Adrenal gland (tissue), 12 donors: Measurements from ENCODE around the gene REM2. TPM values are rescaled to one million over a fixed set of nuclear protein-coding genes. Genes with fewer than 3 reads are reported as not detected.
"Not testable (repeated sequence)": the region's sequence is repeated elsewhere in the genome, so short reads cannot be mapped to it uniquely, and the experiment has no call there.

Source experiments
- DNase-seq, 7 donors: peaks; one replicate each; pipeline ENCODE4 v3.0.0-alpha.2; 2019 to 2020
- H3K27ac ChIP-seq, 5 donors: fragments of 200-600 bp; sonication (generic) in 4 of 5; 1 replicate in 3 of 5; 2 replicates in 2 of 5; pipeline versions ENCODE4 v1.5.1 to v1.8.0; 2016 to 2020; ENCODE audit warnings: mild to moderate bottlenecking in 1 of 5
- H3K27me3 ChIP-seq: fragments of 200-600 bp; 2 replicates; pipeline ENCODE4 v1.8.0; 2021
- H3K36me3 ChIP-seq, 2 donors: fragments of 200-600 bp; replicated peaks in 1 of 2; 1 replicate in 1 of 2; 2 replicates in 1 of 2; pipeline versions ENCODE4 v1.5.1 to v1.8.0; 2018 to 2022
- H3K4me1 ChIP-seq, 2 donors: fragments of 200-600 bp; replicated peaks in 1 of 2; 1 replicate in 1 of 2; 2 replicates in 1 of 2; pipeline versions ENCODE4 v1.5.1 to v1.8.0; 2018 to 2021
- H3K4me3 ChIP-seq, 4 donors: fragments of 200-600 bp; sonication (generic) in 3 of 4; one replicate each; pipeline ENCODE4 v1.5.1; 2016 to 2018
- H3K9me3 ChIP-seq, 3 donors: fragments of 200-600 bp; sonication (generic) in 1 of 3; replicated peaks in 1 of 3; 1 replicate in 2 of 3; 2 replicates in 1 of 3; pipeline versions ENCODE4 v1.5.1 to v1.8.0; 2016 to 2021
- POLR2A ChIP-seq, 2 donors: fragments of 450-650 bp; IDR thresholded peaks; one replicate each; pipeline ENCODE4 v1.6.1; 2017; ENCODE audit warnings: antibody characterized with exemption in 2 of 2, mild to moderate bottlenecking in 2 of 2, moderate library complexity in 1 of 2
- WGBS, 4 donors: extraction: QIAGEN DNeasy Blood & Tissue Kit in 2 of 4; methylation state at CpG; one replicate each; pipeline versions ENCODE4 v1.1.5 to v1.1.7; 2013 to 2017; 5-methylcytosine and 5-hydroxymethylcytosine counted together
- intact Hi-C, 2 donors: fragments of 100-400 bp; cut with DNase I; formaldehyde crosslinking; loops; one replicate each; pipeline versions ENCODE4 v1.14.1 to v1.15.0; 2022 to 2023
- polyA plus RNA-seq, 3 donors: library from polyadenylated mRNA; stranded (reverse); fragments of 200-250 nt in 2 of 3; fragments of 350-450 nt in 1 of 3; fragmentation: Illumina TruSeq in 1 of 3; extraction: RNeasy Lipid Tissue Mini Kit (QIAGEN cat#74804) in 1 of 3; gene quantifications; one replicate each; pipeline ENCODE4 v1.2.3, GENCODE V29; 2013 to 2014
- total RNA-seq, 9 donors: library from RNA; depleted of rRNA in 4 of 9; stranded (reverse); fragments of >200 nt in 4 of 9; fragments of 120-200 nt in 1 of 9; fragmentation: NEBNext Ultra II Directional in 1 of 9; extraction: Animal tissue kit (Norgen Biotek cat#: 25700) in 1 of 9; gene quantifications; one replicate each; pipeline versions ENCODE4 v1.1.0 to v1.2.4, GENCODE V29; 2013 to 2023
- TF ChIP-seq, protein P1 (sequence below), 6 experiments: fragments of 450-650 bp in 4 of 6; fragments of 200-600 bp in 2 of 6; sonication (generic) in 1 of 6; IDR thresholded peaks; 1 replicate in 5 of 6; 2 replicates in 1 of 6; pipeline versions ENCODE4 v1.5.1 to v1.8.0; 2016 to 2021; ENCODE audit warnings: antibody characterized with exemption in 6 of 6, mild to moderate bottlenecking in 2 of 6, moderate library complexity in 1 of 6
- donor health status: healthy with polysubstance abuse.
- donor health status: Bipolar disorder and iron deficiency.
- donor health status: DM: yes; HTN: yes; CAD: no.
- donor health status: DM: no; HTN: no; CAD: no.
- donor health status: DM: no; HTN: no; CAD: no.
- donor health status: DM: yes; HTN: yes; CAD: no.

REM2 gene
- total and polyA plus RNA-seq, 12 donors = 0.09 to 1.2 (median 0.26) TPM; not detected in 4

DNA sequence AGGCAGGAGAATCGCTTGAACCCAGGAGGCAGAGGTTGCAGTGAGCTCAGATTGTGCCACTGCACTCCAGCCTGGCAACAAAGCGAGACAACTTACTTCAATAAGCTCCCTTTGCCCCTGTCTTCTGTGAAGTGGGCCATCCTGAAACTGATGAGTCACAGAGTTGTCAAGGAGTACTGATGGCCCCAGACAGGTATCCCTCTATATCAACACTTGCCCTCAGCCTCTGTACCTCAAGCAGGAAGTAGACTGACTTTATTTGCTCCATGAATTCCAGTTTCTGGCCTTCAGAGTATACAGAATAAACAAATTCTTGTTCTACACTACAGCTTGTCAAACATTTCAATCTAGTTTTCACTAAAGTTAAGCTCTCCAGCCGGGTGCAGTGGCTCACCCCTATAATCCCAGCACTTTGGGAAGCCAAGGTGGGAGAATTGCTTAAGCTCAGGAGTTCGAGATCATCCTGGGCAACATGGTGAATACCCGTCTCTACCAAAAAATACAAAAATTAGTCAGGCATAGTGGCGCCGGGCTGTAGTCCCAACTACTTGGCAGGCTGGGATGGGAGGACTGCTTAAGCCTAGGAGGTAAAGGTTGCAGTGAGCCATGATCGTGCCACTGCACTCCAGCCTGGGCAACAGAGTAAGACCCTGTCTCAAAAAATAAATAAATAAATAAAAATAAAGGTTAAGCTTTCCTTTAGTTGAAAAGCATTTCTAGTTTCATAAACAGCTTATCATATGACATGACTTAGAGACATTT lies 27.9 kb upstream of the REM2 start:
- no peak for DNase-seq
- H3K36me3 ChIP-seq = no peaks in the 10 kb centered on the region
- H3K27me3 ChIP-seq = no peaks in the 10 kb centered on the region
- no peak overlapping the region for H3K4me3 ChIP-seq
- peaks cover 5 to 26% of the 10 kb centered on the region in 2 donors for H3K4me1 ChIP-seq
- TF ChIP-seq, protein P1, sequence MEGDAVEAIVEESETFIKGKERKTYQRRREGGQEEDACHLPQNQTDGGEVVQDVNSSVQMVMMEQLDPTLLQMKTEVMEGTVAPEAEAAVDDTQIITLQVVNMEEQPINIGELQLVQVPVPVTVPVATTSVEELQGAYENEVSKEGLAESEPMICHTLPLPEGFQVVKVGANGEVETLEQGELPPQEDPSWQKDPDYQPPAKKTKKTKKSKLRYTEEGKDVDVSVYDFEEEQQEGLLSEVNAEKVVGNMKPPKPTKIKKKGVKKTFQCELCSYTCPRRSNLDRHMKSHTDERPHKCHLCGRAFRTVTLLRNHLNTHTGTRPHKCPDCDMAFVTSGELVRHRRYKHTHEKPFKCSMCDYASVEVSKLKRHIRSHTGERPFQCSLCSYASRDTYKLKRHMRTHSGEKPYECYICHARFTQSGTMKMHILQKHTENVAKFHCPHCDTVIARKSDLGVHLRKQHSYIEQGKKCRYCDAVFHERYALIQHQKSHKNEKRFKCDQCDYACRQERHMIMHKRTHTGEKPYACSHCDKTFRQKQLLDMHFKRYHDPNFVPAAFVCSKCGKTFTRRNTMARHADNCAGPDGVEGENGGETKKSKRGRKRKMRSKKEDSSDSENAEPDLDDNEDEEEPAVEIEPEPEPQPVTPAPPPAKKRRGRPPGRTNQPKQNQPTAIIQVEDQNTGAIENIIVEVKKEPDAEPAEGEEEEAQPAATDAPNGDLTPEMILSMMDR (IDR thresholded peaks at IDR 0.05) = no peak
- TF ChIP-seq POLR2A (IDR thresholded peaks at IDR 0.05) = no peak
- 89 to 90% (median 89%) methylated on average over 6 to 8 of the region's 8 CpGs for WGBS, 4 donors
- H3K9me3 ChIP-seq = no peaks in the 10 kb centered on the region
- intact Hi-C loops = loop anchor here in 1 of 2 donors (5.0 to 10.0 kb wide), 3 partner anchors 33 to 303 kb away; no protein-coding TSS in a partner anchor
- H3K27ac ChIP-seq = no peak overlapping the region

DNA sequence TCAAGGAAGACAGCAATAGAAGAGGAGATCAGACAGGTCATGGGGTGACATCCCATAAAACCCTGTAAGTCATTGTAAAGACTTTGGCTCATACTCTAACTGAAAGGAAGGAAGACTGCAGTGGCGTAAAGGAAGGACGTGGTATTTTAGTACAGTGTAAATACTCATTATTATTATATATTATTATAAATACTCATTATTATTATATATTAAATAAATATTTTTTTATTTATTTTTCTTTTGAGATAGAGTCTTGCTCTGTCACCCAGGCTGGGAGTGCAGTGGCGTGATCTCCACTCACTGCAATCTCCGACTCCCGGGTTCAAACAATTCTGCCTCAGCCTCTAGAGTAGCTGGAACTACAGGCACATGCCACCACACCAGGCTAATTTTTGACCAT lies 26.6 kb upstream of the REM2 start:
- peaks cover under 1 to 16% of the 10 kb centered on the region in 2 donors for H3K4me1 ChIP-seq
- no peaks in the 10 kb centered on the region for H3K27me3 ChIP-seq
- H3K4me3 ChIP-seq = no peak overlapping the region
- H3K27ac ChIP-seq = no peak overlapping the region
- no peaks in the 10 kb centered on the region for H3K36me3 ChIP-seq
- TF ChIP-seq POLR2A (IDR thresholded peaks at IDR 0.05) = no peak
- TF ChIP-seq, protein P1 (IDR thresholded peaks at IDR 0.05) = no peak
- H3K9me3 ChIP-seq = no peaks in the 10 kb centered on the region
- intact Hi-C loops = loop anchor here in 1 of 2 donors (5.0 to 10.0 kb wide), 2 partner anchors 34 to 82 kb away; no protein-coding TSS in a partner anchor
- DNase-seq = no peak
- 90 to 93% (median 93%) methylated on average over 5 of the region's 5 CpGs for WGBS, 4 donors

- DNase-seq, H3K27me3 ChIP-seq, H3K36me3 ChIP-seq, intact Hi-C loops, H3K9me3 ChIP-seq, H3K4me3 ChIP-seq, H3K4me1 ChIP-seq, H3K27ac ChIP-seq: not testable (repeated sequence)
- 60 to 83% (median 79%) methylated on average over 3 of the region's 3 CpGs for WGBS, 4 donors
These were observed 22.6 kb upstream of the REM2 start for GRCh38 chr14:22860377-22860776.

GRCh38 chr14:22861651-22862050 lies 21.4 kb upstream of the REM2 start:
- no peak for DNase-seq
- no peaks in the 10 kb centered on the region for H3K27me3 ChIP-seq
- no peak overlapping the region for H3K4me3 ChIP-seq
- no peaks in the 10 kb centered on the region for H3K36me3 ChIP-seq
- no peak overlapping the region for H3K27ac ChIP-seq
- H3K9me3 ChIP-seq = no peaks in the 10 kb centered on the region
- no peaks in the 10 kb centered on the region for H3K4me1 ChIP-seq
- no peak for TF ChIP-seq POLR2A (IDR thresholded peaks at IDR 0.05)
- TF ChIP-seq, protein P1 (IDR thresholded peaks at IDR 0.05) = no peak
- intact Hi-C loops = no loop called here

- no peaks in the 10 kb centered on the region for H3K9me3 ChIP-seq
- TF ChIP-seq, protein P1 (IDR thresholded peaks at IDR 0.05) = no peak
- no peak for TF ChIP-seq POLR2A (IDR thresholded peaks at IDR 0.05)
- WGBS, 4 donors = 80 to 90% (median 88%) methylated on average over 4 of the region's 4 CpGs
These were observed 18.0 kb upstream of the REM2 start for GRCh38 chr14:22864979-22865378.

More at GRCh38 chr14:22864979-22865378, 18.0 kb upstream of the REM2 start:
- H3K27me3 ChIP-seq = no peaks in the 10 kb centered on the region
- H3K4me1 ChIP-seq = no peaks in the 10 kb centered on the region
- H3K36me3 ChIP-seq = no peaks in the 10 kb centered on the region
- no peak overlapping the region for H3K27ac ChIP-seq
- no peak overlapping the region for H3K4me3 ChIP-seq
- intact Hi-C loops = no loop called here
- no peak for DNase-seq
